Left ventricle myocardium inferior (tissue), 1 donor: ENCODE measurements around the gene CCRL2. TPM values are rescaled to one million over a fixed set of nuclear protein-coding genes. Genes with fewer than 3 reads are reported as not detected.

ENCODE experiments used
- DNase-seq: peaks from one replicate; pipeline ENCODE4 v3.0.0-alpha.2; 2020
- H3K27ac ChIP-seq: fragments of 200-600 bp; replicated peaks from 2 replicates; pipeline ENCODE4 v1.8.0; 2021
- H3K27me3 ChIP-seq: fragments of 200-600 bp; 2 replicates; pipeline ENCODE4 v1.8.0; 2021; ENCODE audit warnings: low read depth
- H3K36me3 ChIP-seq: fragments of 200-600 bp; 2 replicates; pipeline ENCODE4 v1.8.0; 2021
- H3K4me1 ChIP-seq: fragments of 200-600 bp; 2 replicates; pipeline ENCODE4 v1.8.0; 2021
- H3K4me3 ChIP-seq: fragments of 200-600 bp; 2 replicates; pipeline ENCODE4 v1.8.0; 2021; ENCODE audit warnings: mild to moderate bottlenecking, moderate library complexity
- H3K9me3 ChIP-seq: fragments of 200-600 bp; replicated peaks from 2 replicates; pipeline ENCODE4 v1.8.0; 2021
- intact Hi-C: fragments of 100-400 bp; cut with micrococcal nuclease; formaldehyde crosslinking; loops from one replicate; pipeline ENCODE4 v1.11.0; 2022
- total RNA-seq: library from RNA; stranded (reverse); fragmentation: NEBNext Ultra II Directional; extraction: Animal tissue kit (Norgen Biotek cat#: 25700); gene quantifications from one replicate; pipeline ENCODE4 v1.2.1, GENCODE V29; 2021
- TF ChIP-seq, protein P1 (sequence below): fragments of 200-600 bp; IDR thresholded peaks from 2 replicates; pipeline ENCODE4 v1.8.0; 2021; ENCODE audit warnings: antibody characterized with exemption, mild to moderate bottlenecking, borderline replicate concordance
- donor health status: DM: no; HTN: yes; CAD: no; lungs with severe emphysema.

Gene CCRL2
- total RNA-seq, 1 donor from 2014 or later = 1.5 TPM

DNA sequence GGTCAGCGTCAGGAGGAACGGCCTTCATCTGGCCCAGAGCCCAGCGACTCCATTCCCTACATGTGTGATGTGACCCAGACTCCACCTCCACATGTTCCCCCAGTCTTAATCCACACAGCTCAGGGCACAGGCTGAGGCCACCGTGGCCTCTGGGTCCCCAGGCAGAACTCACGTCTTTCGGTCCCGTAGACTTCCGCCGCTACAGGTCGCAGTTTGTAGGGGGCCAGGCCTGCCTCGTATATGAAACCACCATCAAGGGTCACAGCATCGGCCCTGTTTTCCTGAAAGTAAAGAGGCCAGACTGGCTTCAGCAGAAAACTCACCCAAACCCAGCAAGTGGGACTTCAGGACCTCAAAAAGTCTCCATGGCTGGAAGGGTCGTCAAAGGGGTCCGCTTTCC lies 49.1 kb downstream of the CCRL2 start:
- H3K36me3 ChIP-seq = peaks cover 16% of the 10 kb centered on the region
- intact Hi-C loops = no loop called here
- no peak overlapping the region for H3K27ac ChIP-seq
- no peaks in the 10 kb centered on the region for H3K27me3 ChIP-seq
- no peaks in the 10 kb centered on the region for H3K4me1 ChIP-seq
- DNase-seq = no peak
- no peak overlapping the region for H3K4me3 ChIP-seq
- TF ChIP-seq, protein P1, sequence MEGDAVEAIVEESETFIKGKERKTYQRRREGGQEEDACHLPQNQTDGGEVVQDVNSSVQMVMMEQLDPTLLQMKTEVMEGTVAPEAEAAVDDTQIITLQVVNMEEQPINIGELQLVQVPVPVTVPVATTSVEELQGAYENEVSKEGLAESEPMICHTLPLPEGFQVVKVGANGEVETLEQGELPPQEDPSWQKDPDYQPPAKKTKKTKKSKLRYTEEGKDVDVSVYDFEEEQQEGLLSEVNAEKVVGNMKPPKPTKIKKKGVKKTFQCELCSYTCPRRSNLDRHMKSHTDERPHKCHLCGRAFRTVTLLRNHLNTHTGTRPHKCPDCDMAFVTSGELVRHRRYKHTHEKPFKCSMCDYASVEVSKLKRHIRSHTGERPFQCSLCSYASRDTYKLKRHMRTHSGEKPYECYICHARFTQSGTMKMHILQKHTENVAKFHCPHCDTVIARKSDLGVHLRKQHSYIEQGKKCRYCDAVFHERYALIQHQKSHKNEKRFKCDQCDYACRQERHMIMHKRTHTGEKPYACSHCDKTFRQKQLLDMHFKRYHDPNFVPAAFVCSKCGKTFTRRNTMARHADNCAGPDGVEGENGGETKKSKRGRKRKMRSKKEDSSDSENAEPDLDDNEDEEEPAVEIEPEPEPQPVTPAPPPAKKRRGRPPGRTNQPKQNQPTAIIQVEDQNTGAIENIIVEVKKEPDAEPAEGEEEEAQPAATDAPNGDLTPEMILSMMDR = no peak
- H3K9me3 ChIP-seq = no peaks in the 10 kb centered on the region

Other genes with a start within 250 kb of the CCRL2 start
- gene CCR1, start 198.9 kb upstream of the CCRL2 start, total RNA-seq = 2.0 TPM
- gene CCR3, start 164.8 kb upstream of the CCRL2 start, total RNA-seq = not detected
- gene CCR2, start 53.1 kb upstream of the CCRL2 start, total RNA-seq = 0.63 TPM
- gene CCR5, start 36.3 kb upstream of the CCRL2 start, total RNA-seq = 0.22 TPM
- 2.7 TPM for gene LTF, start 57.6 kb downstream of the CCRL2 start, total RNA-seq
- not detected for gene RTP3, start 90.7 kb downstream of the CCRL2 start, total RNA-seq
- 114 TPM for gene LRRC2, start 159.0 kb downstream of the CCRL2 start, total RNA-seq
- not detected for gene FAM240A, start 205.3 kb downstream of the CCRL2 start, total RNA-seq